Karpas-422 (cell line): Measurements from ENCODE around the gene CFAP57. TPM values are rescaled to one million over a fixed set of nuclear protein-coding genes. Genes with fewer than 3 reads are reported as not detected.

ENCODE experiments used
- DNase-seq: peaks from one replicate; pipeline ENCODE4 v3.0.0-alpha.2; 2015
- H2AFZ ChIP-seq: fragments of 200-600 bp; sonication (generic); 2 replicates; pipeline ENCODE4 v1.6.1; 2014; ENCODE audit warnings: antibody characterized with exemption, low read length, mixed read lengths
- H3K27ac ChIP-seq: fragments of 200-600 bp; sonication (generic); 2 replicates; pipeline ENCODE4 v1.5.1; 2014; ENCODE audit warnings: mild to moderate bottlenecking, low read length, moderate library complexity
- H3K27me3 ChIP-seq: fragments of 200-600 bp; sonication (generic); 2 replicates; pipeline ENCODE4 v1.6.1; 2014; ENCODE audit warnings: low read length, mixed read lengths
- H3K36me3 ChIP-seq: fragments of 200-600 bp; sonication (generic); 2 replicates; pipeline ENCODE4 v1.6.1; 2014; ENCODE audit warnings: low read length, mixed read lengths; ENCODE audit not compliant: insufficient read depth
- H3K4me1 ChIP-seq: fragments of 200-600 bp; sonication (generic); 2 replicates; pipeline ENCODE4 v1.6.1; 2014; ENCODE audit warnings: mild to moderate bottlenecking, low read length, mixed read lengths
- H3K4me2 ChIP-seq: fragments of 200-600 bp; sonication (generic); 2 replicates; pipeline ENCODE4 v1.6.1; 2014; ENCODE audit warnings: low read length, low read depth, mild to moderate bottlenecking; ENCODE audit not compliant: poor library complexity, severe bottlenecking
- H3K4me3 ChIP-seq: fragments of 200-600 bp; sonication (generic); 2 replicates; pipeline ENCODE4 v1.5.1; 2014; ENCODE audit warnings: mild to moderate bottlenecking, antibody characterized with exemption, low read length, mixed read lengths
- H3K79me2 ChIP-seq: fragments of 200-600 bp; sonication (generic); 2 replicates; pipeline ENCODE4 v1.6.1; 2014; ENCODE audit warnings: mild to moderate bottlenecking, low read length, mixed read lengths
- H3K9ac ChIP-seq: fragments of 200-600 bp; sonication (generic); 2 replicates; pipeline ENCODE4 v1.6.0; 2014; ENCODE audit warnings: low read length
- H3K9me2 ChIP-seq: fragments of 200-600 bp; sonication (generic), shearing (Covaris generic); replicated peaks from 2 replicates; pipeline ENCODE4 v1.6.0; 2014; ENCODE audit warnings: mild to moderate bottlenecking, low read length, moderate library complexity; ENCODE audit not compliant: insufficient read depth
- H3K9me3 ChIP-seq: fragments of 300-700, 200-600 bp; sonication (generic); 2 replicates; pipeline ENCODE4 v1.6.1; 2014; ENCODE audit warnings: low read length, mixed read lengths
- H4K20me1 ChIP-seq: fragments of 200-600 bp; sonication (generic); 2 replicates; pipeline ENCODE4 v1.6.1; 2014; ENCODE audit warnings: mild to moderate bottlenecking, antibody characterized with exemption, low read length, low read depth; ENCODE audit not compliant: insufficient read depth
- total RNA-seq: library from RNA; depleted of rRNA; stranded (reverse); fragments of >200 nt; shearing (Covaris generic); gene quantifications from 2 replicates; pipeline ENCODE4 v1.2.3, GENCODE V29; 2014; ENCODE audit warnings: low replicate concordance

Gene CFAP57
- total RNA-seq, 1 experiment from 2014 or later, result not detected

DNA sequence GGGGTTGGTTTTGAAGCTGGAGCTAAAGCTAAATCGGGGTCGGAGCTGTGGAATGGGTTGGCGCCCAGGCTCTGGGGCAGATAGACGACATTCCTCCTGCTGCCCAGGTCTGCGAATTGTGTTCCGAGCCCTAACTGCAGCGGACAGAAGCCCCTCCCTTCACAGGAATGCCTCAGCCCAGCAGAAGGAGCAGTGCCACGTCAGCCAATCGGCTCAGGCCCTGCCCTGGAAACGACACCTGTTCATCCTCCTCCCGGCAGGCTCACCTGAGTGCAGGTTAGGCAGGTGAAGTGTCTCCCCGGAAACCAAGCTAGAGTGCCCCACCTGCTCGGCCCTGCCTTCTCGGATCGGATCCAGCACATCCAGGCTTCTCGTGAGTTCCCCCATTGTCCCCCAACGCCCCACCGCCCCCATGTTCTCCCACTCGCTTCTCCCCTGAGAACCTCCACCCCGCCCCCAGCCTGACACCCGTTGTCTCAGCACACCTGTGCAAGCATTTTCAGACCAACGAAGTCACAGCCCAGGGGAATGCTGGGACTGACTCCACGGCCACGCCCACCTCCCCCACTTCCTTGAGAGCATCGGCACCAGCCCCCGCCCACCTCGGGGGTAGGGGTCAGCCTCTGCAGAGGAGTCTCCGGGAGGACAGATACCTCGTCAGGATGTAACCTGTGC, 98.4 kb downstream of the CFAP57 start:
- no peak overlapping the region for H3K9ac ChIP-seq
- no peak overlapping the region for H3K4me3 ChIP-seq
- no peaks in the 10 kb centered on the region for H3K9me2 ChIP-seq
- no peaks in the 10 kb centered on the region for H3K79me2 ChIP-seq
- no peaks in the 10 kb centered on the region for H3K9me3 ChIP-seq
- H4K20me1 ChIP-seq, result no peaks in the 10 kb centered on the region
- no peak overlapping the region for H3K27ac ChIP-seq
- H2AFZ ChIP-seq, result no peak overlapping the region
- no peaks in the 10 kb centered on the region for H3K27me3 ChIP-seq
- no peak overlapping the region for H3K4me2 ChIP-seq
- DNase-seq, result no peak
- H3K36me3 ChIP-seq, result no peaks in the 10 kb centered on the region
- H3K4me1 ChIP-seq, result no peaks in the 10 kb centered on the region

DNA sequence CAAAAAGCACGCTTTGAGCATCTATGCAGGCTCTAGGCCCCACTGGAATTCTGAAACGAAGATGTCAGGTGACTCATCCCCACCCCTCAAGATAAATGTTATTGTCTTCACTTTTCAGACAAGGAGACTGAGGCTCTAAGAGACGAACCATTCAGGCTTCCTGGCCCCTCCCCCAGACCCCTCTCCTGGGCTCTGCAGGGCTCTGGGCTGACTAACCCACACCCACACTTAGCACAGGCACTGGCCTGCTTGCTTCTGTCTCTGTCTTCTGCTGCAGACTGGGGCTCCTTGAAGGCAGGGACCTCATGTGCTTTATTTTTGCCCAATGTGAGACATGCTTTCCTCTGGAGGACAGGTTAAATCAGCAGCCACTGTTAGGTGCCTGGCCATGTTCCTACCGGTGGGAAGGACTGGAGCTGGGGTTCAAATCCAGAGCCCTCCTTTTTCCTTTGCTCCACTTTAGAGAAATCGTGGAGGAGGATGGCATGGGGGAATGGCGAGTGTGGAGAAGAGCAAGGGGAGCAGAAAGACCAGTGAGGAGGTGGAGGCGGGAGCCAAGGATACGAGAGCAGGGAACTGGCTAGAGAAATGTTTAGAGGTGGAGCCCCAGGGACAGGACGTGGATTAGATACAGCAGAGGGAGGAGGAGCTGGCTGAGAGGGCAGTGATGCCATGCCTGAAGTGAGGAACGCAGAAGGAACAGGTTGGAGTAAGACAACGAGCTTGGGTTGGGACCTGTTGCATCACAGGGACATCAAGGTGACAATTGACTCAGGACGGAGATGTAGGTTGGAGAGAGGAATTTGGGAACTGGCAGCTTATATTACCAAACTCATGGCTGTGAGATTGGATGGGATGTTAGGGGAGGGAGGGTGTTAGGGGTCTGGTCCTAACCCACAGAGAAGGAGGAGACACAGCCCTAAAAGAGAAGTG, 99.3 kb downstream of the CFAP57 start:
- Histone ChIP-seq H3K9me3 (no peaks in the 10 kb centered on the region), H3K9me2 (no peaks in the 10 kb centered on the region), H3K9ac (no peak overlapping the region), H4K20me1 (no peaks in the 10 kb centered on the region), H3K27me3 (no peaks in the 10 kb centered on the region), H3K4me2 (no peak overlapping the region), H2AFZ (no peak overlapping the region), H3K4me1 (no peaks in the 10 kb centered on the region), H3K27ac (no peak overlapping the region), H3K4me3 (no peak overlapping the region), H3K79me2 (no peaks in the 10 kb centered on the region), H3K36me3 (no peaks in the 10 kb centered on the region)
- DNase-seq, result no peak

DNA sequence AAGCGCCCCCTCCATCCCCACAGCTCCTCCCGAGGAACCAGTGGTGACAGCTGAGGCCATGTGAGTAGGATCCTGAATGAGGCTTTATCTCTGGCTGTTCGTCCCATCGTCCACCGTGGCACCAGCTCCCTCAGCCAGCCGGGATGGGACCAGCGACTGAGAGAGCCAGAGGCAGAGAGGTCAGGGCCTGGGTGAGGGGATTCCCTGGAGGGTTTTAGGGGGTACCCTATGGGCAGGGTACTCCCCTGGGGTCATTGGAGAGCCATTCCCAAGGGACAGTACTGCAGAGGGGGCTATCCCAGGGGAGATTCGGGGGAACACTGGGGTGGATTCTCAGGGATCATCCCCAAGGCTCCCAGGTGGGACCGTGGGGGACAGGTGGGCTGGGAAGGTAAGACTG, 100.0 kb downstream of the CFAP57 start:
- Histone ChIP-seq H3K9me2 (no peaks in the 10 kb centered on the region), H3K27ac (no peak overlapping the region), H3K9me3 (no peaks in the 10 kb centered on the region), H3K4me3 (no peak overlapping the region), H3K36me3 (no peaks in the 10 kb centered on the region), H2AFZ (no peak overlapping the region), H4K20me1 (no peaks in the 10 kb centered on the region), H3K79me2 (no peaks in the 10 kb centered on the region), H3K4me1 (no peaks in the 10 kb centered on the region), H3K4me2 (no peak overlapping the region), H3K27me3 (no peaks in the 10 kb centered on the region), H3K9ac (no peak overlapping the region)
- no peak for DNase-seq

DNA sequence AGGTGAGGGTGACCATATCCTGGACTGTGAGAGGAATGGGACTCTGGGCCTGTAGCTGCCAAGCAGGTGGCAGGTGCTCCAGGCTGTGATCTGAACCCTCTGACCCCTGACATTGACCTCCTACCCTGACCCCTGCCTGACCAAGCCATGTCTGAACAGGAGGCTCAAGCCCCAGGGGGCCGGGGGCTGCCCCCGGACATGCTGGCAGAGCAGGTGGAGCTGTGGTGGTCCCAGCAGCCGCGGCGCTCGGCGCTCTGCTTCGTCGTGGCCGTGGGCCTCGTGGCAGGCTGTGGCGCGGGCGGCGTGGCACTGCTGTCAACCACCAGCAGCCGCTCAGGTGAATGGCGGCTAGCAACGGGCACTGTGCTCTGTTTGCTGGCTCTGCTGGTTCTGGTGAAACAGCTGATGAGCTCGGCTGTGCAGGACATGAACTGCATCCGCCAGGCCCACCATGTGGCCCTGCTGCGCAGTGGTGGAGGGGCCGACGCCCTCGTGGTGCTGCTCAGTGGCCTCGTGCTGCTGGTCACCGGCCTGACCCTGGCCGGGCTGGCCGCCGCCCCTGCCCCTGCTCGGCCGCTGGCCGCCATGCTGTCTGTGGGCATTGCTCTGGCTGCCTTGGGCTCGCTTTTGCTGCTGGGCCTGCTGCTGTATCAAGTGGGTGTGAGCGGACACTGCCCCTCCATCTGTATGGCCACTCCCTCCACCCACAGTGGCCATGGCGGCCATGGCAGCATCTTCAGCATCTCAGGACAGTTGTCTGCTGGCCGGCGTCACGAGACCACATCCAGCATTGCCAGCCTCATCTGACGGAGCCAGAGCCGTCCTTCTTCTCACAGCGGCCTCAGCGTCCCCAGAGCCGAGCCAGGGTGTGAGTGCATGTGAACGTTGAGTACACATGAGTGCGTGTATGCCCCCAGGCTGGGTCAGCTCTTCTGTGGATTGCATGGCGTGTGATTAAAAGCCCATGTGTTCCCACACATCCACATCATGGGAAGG, 100.7 kb downstream of the CFAP57 start:
- Histone ChIP-seq H3K27me3 (no peaks in the 10 kb centered on the region), H3K9me3 (no peaks in the 10 kb centered on the region), H4K20me1 (no peaks in the 10 kb centered on the region), H2AFZ (no peak overlapping the region), H3K4me2 (no peak overlapping the region), H3K27ac (no peak overlapping the region), H3K9me2 (no peaks in the 10 kb centered on the region), H3K9ac (no peak overlapping the region), H3K4me1 (no peaks in the 10 kb centered on the region), H3K4me3 (no peak overlapping the region), H3K79me2 (no peaks in the 10 kb centered on the region), H3K36me3 (no peaks in the 10 kb centered on the region)
- no peak for DNase-seq

DNA sequence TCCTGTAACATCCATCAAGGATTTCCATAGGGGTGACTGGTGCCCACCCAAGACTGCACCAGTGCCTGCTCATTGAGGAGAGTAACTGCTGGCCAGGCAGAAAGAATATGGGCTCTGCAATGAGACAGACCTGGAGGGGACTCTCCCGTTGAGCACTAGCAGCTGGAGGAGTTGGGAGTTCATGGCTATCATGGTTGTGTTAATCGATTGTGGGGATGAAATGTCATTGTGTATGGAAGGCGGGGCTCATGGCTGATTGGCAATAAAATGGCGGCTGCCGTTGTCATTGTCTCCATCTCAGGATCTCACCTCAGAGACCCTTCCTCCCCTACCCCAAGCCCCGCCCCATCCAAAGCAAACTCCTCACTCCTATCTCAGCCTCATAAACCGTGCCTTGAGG, 101.6 kb downstream of the CFAP57 start:
- no peaks in the 10 kb centered on the region for H3K4me1 ChIP-seq
- H3K9ac ChIP-seq, result no peak overlapping the region
- no peaks in the 10 kb centered on the region for H4K20me1 ChIP-seq
- H3K9me3 ChIP-seq, result no peaks in the 10 kb centered on the region
- H3K9me2 ChIP-seq, result no peaks in the 10 kb centered on the region
- no peaks in the 10 kb centered on the region for H3K27me3 ChIP-seq
- H3K4me3 ChIP-seq, result no peak overlapping the region
- no peaks in the 10 kb centered on the region for H3K36me3 ChIP-seq
- H2AFZ ChIP-seq, result no peak overlapping the region
- H3K79me2 ChIP-seq, result no peaks in the 10 kb centered on the region
- H3K4me2 ChIP-seq, result no peak overlapping the region
- DNase-seq, result no peak
- H3K27ac ChIP-seq, result no peak overlapping the region

GRCh38 chr1:43274125-43274803, 102.1 kb downstream of the CFAP57 start:
- no peaks in the 10 kb centered on the region for H3K27me3 ChIP-seq
- H3K79me2 ChIP-seq, result no peaks in the 10 kb centered on the region
- no peak overlapping the region for H2AFZ ChIP-seq
- H3K27ac ChIP-seq, result no peak overlapping the region
- H3K9me2 ChIP-seq, result no peaks in the 10 kb centered on the region
- H4K20me1 ChIP-seq, result no peaks in the 10 kb centered on the region
- no peaks in the 10 kb centered on the region for H3K4me1 ChIP-seq
- H3K36me3 ChIP-seq, result no peaks in the 10 kb centered on the region
- peak; percentile 54 for DNase-seq
- no peak overlapping the region for H3K9ac ChIP-seq
- H3K4me2 ChIP-seq, result no peak overlapping the region
- no peaks in the 10 kb centered on the region for H3K9me3 ChIP-seq
- no peak overlapping the region for H3K4me3 ChIP-seq

DNA sequence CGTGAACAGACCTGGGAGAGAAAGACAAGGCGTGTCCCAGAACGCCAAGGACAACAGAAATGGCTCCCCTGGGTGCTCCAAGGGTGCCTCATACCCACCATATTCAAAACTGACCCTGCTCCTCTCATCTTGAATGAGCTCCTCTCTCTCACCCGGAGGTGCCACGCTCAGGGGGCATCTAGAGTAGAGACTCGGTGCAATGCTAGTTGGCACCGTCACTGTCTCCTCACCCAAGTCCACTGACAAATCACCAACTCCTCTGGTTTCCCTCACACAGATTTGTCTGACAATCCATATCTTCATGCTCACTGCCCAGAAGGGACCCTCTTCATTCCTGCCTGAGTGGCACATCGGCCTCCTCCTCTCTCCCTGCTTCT, 102.7 kb downstream of the CFAP57 start:
- no peaks in the 10 kb centered on the region for H3K27me3 ChIP-seq
- H3K4me2 ChIP-seq, result no peak overlapping the region
- H3K79me2 ChIP-seq, result no peaks in the 10 kb centered on the region
- H3K9me3 ChIP-seq, result no peaks in the 10 kb centered on the region
- no peak for DNase-seq
- no peaks in the 10 kb centered on the region for H4K20me1 ChIP-seq
- H3K4me1 ChIP-seq, result no peaks in the 10 kb centered on the region
- no peak overlapping the region for H3K4me3 ChIP-seq
- no peak overlapping the region for H3K27ac ChIP-seq
- no peak overlapping the region for H3K9ac ChIP-seq
- H2AFZ ChIP-seq, result no peak overlapping the region
- H3K9me2 ChIP-seq, result no peaks in the 10 kb centered on the region
- no peaks in the 10 kb centered on the region for H3K36me3 ChIP-seq
